Ovary (tissue), 9 donors: ENCODE data around the gene FBXW5. TPM values are rescaled to one million over a fixed set of nuclear protein-coding genes. Genes with fewer than 3 reads are reported as not detected.

Source experiments
- DNase-seq, 5 donors: peaks; one replicate each; pipeline ENCODE4 v3.0.0-alpha.2; 2019 to 2020
- H3K27ac ChIP-seq, 2 donors: fragments of 200-600 bp; one replicate each; pipeline versions ENCODE4 v1.5.1 to v1.8.0; 2019 to 2022
- H3K27me3 ChIP-seq: fragments of 200-600 bp; one replicate; pipeline ENCODE4 v1.8.0; 2022
- H3K36me3 ChIP-seq: fragments of 200-600 bp; sonication (generic); one replicate; pipeline ENCODE4 v1.5.1; 2019
- H3K4me1 ChIP-seq: one replicate; pipeline ENCODE4 v1.8.1; 2013; ENCODE audit warnings: mild to moderate bottlenecking, moderate library complexity; ENCODE audit not compliant: insufficient read depth
- H3K4me3 ChIP-seq: fragments of 200-600 bp; sonication (generic); one replicate; pipeline ENCODE4 v1.5.1; 2017
- H3K9me3 ChIP-seq, 2 donors: fragments of 200-600 bp in 1 of 2; sonication (generic) in 1 of 2; one replicate each; pipeline versions ENCODE4 v1.5.1 to v1.8.1; 2013 to 2019; ENCODE audit warnings: mild to moderate bottlenecking in 1 of 2, moderate library complexity in 1 of 2
- EP300 ChIP-seq: sonication (generic); formaldehyde crosslinking; IDR thresholded peaks from one replicate; pipeline ENCODE4 v1.6.1; 2017; ENCODE audit warnings: antibody characterized with exemption
- POLR2A ChIP-seq: fragments of 450-650 bp; IDR thresholded peaks from one replicate; pipeline ENCODE4 v1.6.1; 2017; ENCODE audit warnings: antibody characterized with exemption, mild to moderate bottlenecking, moderate library complexity
- WGBS, 3 donors: extraction: QIAGEN DNeasy Blood & Tissue Kit in 1 of 3; methylation state at CpG; one replicate each; pipeline versions ENCODE4 v1.1.5 to v1.1.7; 2013 to 2017; 5-methylcytosine and 5-hydroxymethylcytosine counted together
- intact Hi-C, 4 donors: fragments of 100-400 bp; cut with DNase I; formaldehyde crosslinking; loops; one replicate each; pipeline versions ENCODE4 v1.11.0 to v1.15.1; 2022 to 2023
- polyA plus RNA-seq, 2 donors: library from polyadenylated mRNA; stranded (reverse); fragments of 200-250 nt in 1 of 2; fragments of 350-450 nt in 1 of 2; fragmentation: Illumina TruSeq in 1 of 2; extraction: RNeasy Lipid Tissue Mini Kit (QIAGEN cat#74804) in 1 of 2; gene quantifications; one replicate each; pipeline ENCODE4 v1.2.3, GENCODE V29; 2013 to 2014
- total RNA-seq, 7 donors: library from RNA; depleted of rRNA in 2 of 7; stranded (reverse); fragments of >200 nt in 2 of 7; fragmentation: NEBNext Ultra II Directional in 3 of 7; extraction: Animal tissue kit (Norgen Biotek cat#: 25700) in 3 of 7; gene quantifications; one replicate each; pipeline versions ENCODE4 v1.1.0 to v1.2.4, GENCODE V29; 2016 to 2023
- TF ChIP-seq, protein P1 (sequence below), 3 donors: fragments of 450-650 bp in 2 of 3; fragments of 200-600 bp in 1 of 3; IDR thresholded peaks; one replicate each; pipeline versions ENCODE4 v1.5.1 to v1.8.0; 2016 to 2022; ENCODE audit warnings: antibody characterized with exemption in 3 of 3, mild to moderate bottlenecking in 1 of 3
- donor health status: DM: no; HTN: no; CAD: no; lungs with moderate emphysema.
- donor health status: DM: no; HTN: no; CAD: no.
- donor health status: Bipolar disorder and iron deficiency.
- donor health status: DM: yes; HTN: yes; CAD: no.
- donor health status: DM: no; HTN: no; CAD: no.
- donor health status: DM: yes; HTN: yes; CAD: no.

FBXW5 gene
- total and polyA plus RNA-seq, 9 donors: 2.2 to 75.5 (median 60.5) TPM

DNA sequence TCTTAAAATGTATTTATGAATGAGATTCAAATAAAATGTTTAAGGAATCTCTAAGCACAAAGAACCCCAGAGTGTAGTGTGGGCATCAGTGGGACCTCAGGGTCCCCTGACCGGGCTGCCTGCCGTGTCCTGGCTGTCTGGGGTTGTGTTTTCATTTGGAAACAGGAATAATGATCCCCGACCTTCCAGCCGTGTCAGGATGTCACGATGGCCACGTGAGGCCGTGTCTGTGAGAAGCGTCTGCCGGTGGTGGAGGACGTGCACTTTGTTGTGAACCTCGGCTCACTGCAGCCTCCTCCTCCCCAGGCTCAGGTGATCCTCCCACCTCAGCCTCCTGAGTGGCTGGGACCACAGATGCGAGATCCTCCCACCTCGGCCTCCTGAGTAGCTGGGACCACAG, 53.9 kb downstream of the FBXW5 start:
- 80 to 81% (median 80%) methylated on average over 13 of the region's 13 CpGs for WGBS, 3 donors
- no peak for DNase-seq
- Histone ChIP-seq H3K4me1 (peaks cover 5% of the 10 kb centered on the region), H3K9me3 (no peaks in the 10 kb centered on the region), H3K27me3 (no peaks in the 10 kb centered on the region), H3K4me3 (no peak overlapping the region), H3K36me3 (no peaks in the 10 kb centered on the region), H3K27ac (no peak overlapping the region)
- TF ChIP-seq, protein P1, sequence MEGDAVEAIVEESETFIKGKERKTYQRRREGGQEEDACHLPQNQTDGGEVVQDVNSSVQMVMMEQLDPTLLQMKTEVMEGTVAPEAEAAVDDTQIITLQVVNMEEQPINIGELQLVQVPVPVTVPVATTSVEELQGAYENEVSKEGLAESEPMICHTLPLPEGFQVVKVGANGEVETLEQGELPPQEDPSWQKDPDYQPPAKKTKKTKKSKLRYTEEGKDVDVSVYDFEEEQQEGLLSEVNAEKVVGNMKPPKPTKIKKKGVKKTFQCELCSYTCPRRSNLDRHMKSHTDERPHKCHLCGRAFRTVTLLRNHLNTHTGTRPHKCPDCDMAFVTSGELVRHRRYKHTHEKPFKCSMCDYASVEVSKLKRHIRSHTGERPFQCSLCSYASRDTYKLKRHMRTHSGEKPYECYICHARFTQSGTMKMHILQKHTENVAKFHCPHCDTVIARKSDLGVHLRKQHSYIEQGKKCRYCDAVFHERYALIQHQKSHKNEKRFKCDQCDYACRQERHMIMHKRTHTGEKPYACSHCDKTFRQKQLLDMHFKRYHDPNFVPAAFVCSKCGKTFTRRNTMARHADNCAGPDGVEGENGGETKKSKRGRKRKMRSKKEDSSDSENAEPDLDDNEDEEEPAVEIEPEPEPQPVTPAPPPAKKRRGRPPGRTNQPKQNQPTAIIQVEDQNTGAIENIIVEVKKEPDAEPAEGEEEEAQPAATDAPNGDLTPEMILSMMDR (IDR thresholded peaks at IDR 0.05): no peak
- no peak for TF ChIP-seq EP300
- no peak for TF ChIP-seq POLR2A
- intact Hi-C loops: no loop called here

Other genes starting within 250 kb of the FBXW5 start
Only the 30 nearest of the 32 such genes appear.
- gene DIPK1B, start 232.2 kb downstream of the FBXW5 start, total RNA-seq: 10 to 100 TPM in 5 of 7 donors, 1 to 10 TPM in 2; 5.2 to 23.4 (median 13.1) TPM
- 10 to 100 TPM in 1 of 2 donors, 1 to 10 TPM in 1; 2.9 to 15.0 TPM for gene DIPK1B, start 232.2 kb downstream of the FBXW5 start, polyA plus RNA-seq
- gene LCN10, start 201.8 kb downstream of the FBXW5 start, total RNA-seq: 10 to 100 TPM in 2 of 7 donors, 1 to 10 TPM in 5; 1.4 to 45.4 (median 4.5) TPM
- gene LCN10, start 201.8 kb downstream of the FBXW5 start, polyA plus RNA-seq: 10 to 100 TPM in 1 of 2 donors, 1 to 10 TPM in 1; 2.4 to 15.2 TPM
- gene LCN6, start 196.2 kb downstream of the FBXW5 start, total RNA-seq: 10 to 100 TPM in 3 of 7 donors, 1 to 10 TPM in 4; 1.8 to 59.3 (median 8.3) TPM
- 10 to 100 TPM in 1 of 2 donors, 1 to 10 TPM in 1; 1.6 to 33.4 TPM for gene LCN6, start 196.2 kb downstream of the FBXW5 start, polyA plus RNA-seq
- gene LCN8, start 186.5 kb downstream of the FBXW5 start, total RNA-seq: 1 to 10 TPM in 1 of 7 donors, under 1 TPM in 1, not detected in 5; 0.23 to 3.0 TPM
- under 1 TPM in 1 of 2 donors, not detected in 1; 0.36 TPM for gene LCN8, start 186.5 kb downstream of the FBXW5 start, polyA plus RNA-seq
- gene LCN15, start 180.2 kb downstream of the FBXW5 start, total RNA-seq: not detected
- not detected for gene LCN15, start 180.2 kb downstream of the FBXW5 start, polyA plus RNA-seq
- gene TMEM141, start 153.4 kb downstream of the FBXW5 start, total RNA-seq: 100 to 1,000 TPM in 1 of 7 donors, 10 to 100 TPM in 6; 43.1 to 115 (median 64.8) TPM
- 10 to 100 TPM; 23.4 to 64.9 TPM for gene TMEM141, start 153.4 kb downstream of the FBXW5 start, polyA plus RNA-seq
- gene CCDC183, start 148.4 kb downstream of the FBXW5 start, total RNA-seq: 10 to 100 TPM in 1 of 7 donors, 1 to 10 TPM in 6; 1.2 to 11.8 (median 6.6) TPM
- gene CCDC183, start 148.4 kb downstream of the FBXW5 start, polyA plus RNA-seq: 1 to 10 TPM in 1 of 2 donors, under 1 TPM in 1; 0.47 to 3.1 TPM
- gene RABL6, start 136.8 kb downstream of the FBXW5 start, total RNA-seq: 10 to 100 TPM; 25.2 to 65.4 (median 56.2) TPM
- gene RABL6, start 136.8 kb downstream of the FBXW5 start, polyA plus RNA-seq: 10 to 100 TPM; 22.6 to 37.5 TPM
- gene AJM1, start 102.3 kb downstream of the FBXW5 start, total RNA-seq: 1 to 10 TPM in 5 of 7 donors, under 1 TPM in 2; 0.48 to 2.4 (median 1.4) TPM
- under 1 TPM in 1 of 2 donors, not detected in 1; 0.93 TPM for gene AJM1, start 102.3 kb downstream of the FBXW5 start, polyA plus RNA-seq
- gene PHPT1, start 95.3 kb downstream of the FBXW5 start, total RNA-seq: 100 to 1,000 TPM in 2 of 7 donors, 10 to 100 TPM in 5; 39.2 to 132 (median 86.9) TPM
- gene PHPT1, start 95.3 kb downstream of the FBXW5 start, polyA plus RNA-seq: 10 to 100 TPM; 18.1 to 57.6 TPM
- 10 to 100 TPM in 1 of 7 donors, 1 to 10 TPM in 6; 2.1 to 31.4 (median 2.5) TPM for gene MAMDC4, start 92.4 kb downstream of the FBXW5 start, total RNA-seq
- 1 to 10 TPM in 1 of 2 donors, under 1 TPM in 1; 0.15 to 2.6 TPM for gene MAMDC4, start 92.4 kb downstream of the FBXW5 start, polyA plus RNA-seq
- 100 to 1,000 TPM; 306 to 391 (median 336) TPM for gene EDF1, start 78.4 kb downstream of the FBXW5 start, total RNA-seq
- 100 to 1,000 TPM; 154 to 444 TPM for gene EDF1, start 78.4 kb downstream of the FBXW5 start, polyA plus RNA-seq
- gene TRAF2, start 58.2 kb downstream of the FBXW5 start, total RNA-seq: 10 to 100 TPM in 4 of 7 donors, 1 to 10 TPM in 3; 5.6 to 11.9 (median 10.3) TPM
- gene TRAF2, start 58.2 kb downstream of the FBXW5 start, polyA plus RNA-seq: 1 to 10 TPM in 1 of 2 donors, under 1 TPM in 1; 0.83 to 7.6 TPM
- gene C8G, start 505 bp upstream of the FBXW5 start, total RNA-seq: under 1 TPM in 1 of 7 donors, not detected in 6; 1.00 TPM
- gene C8G, start 505 bp upstream of the FBXW5 start, polyA plus RNA-seq: under 1 TPM in 1 of 2 donors, not detected in 1; 0.38 TPM
- 10 to 100 TPM in 5 of 7 donors, 1 to 10 TPM in 2; 1.3 to 40.9 (median 19.2) TPM for gene LCN12, start 7.5 kb upstream of the FBXW5 start, total RNA-seq
- gene LCN12, start 7.5 kb upstream of the FBXW5 start, polyA plus RNA-seq: 1 to 10 TPM; 1.1 to 6.1 TPM
- gene PTGDS, start 32.8 kb upstream of the FBXW5 start, total RNA-seq: 100 to 1,000 TPM in 2 of 7 donors, 10 to 100 TPM in 4, 1 to 10 TPM in 1; 5.8 to 191 (median 59.8) TPM
- gene PTGDS, start 32.8 kb upstream of the FBXW5 start, polyA plus RNA-seq: 10 to 100 TPM; 13.6 to 43.1 TPM
- 1 to 10 TPM in 2 of 7 donors, under 1 TPM in 4, not detected in 1; 0.25 to 1.6 (median 0.61) TPM for gene LCNL1, start 38.3 kb upstream of the FBXW5 start, total RNA-seq
- gene LCNL1, start 38.3 kb upstream of the FBXW5 start, polyA plus RNA-seq: under 1 TPM; 0.17 to 0.19 TPM
- 10 to 100 TPM; 23.6 to 48.9 (median 37.5) TPM for gene PAXX, start 47.7 kb upstream of the FBXW5 start, total RNA-seq
- gene PAXX, start 47.7 kb upstream of the FBXW5 start, polyA plus RNA-seq: 10 to 100 TPM in 1 of 2 donors, 1 to 10 TPM in 1; 1.1 to 47.8 TPM
- 1 to 10 TPM in 3 of 7 donors, under 1 TPM in 2, not detected in 2; 0.57 to 6.5 (median 1.5) TPM for gene CLIC3, start 51.8 kb upstream of the FBXW5 start, total RNA-seq
- gene CLIC3, start 51.8 kb upstream of the FBXW5 start, polyA plus RNA-seq: 1 to 10 TPM in 1 of 2 donors, not detected in 1; 1.1 TPM
- 10 to 100 TPM in 5 of 7 donors, 1 to 10 TPM in 2; 5.8 to 26.9 (median 13.7) TPM for gene ABCA2, start 83.5 kb upstream of the FBXW5 start, total RNA-seq
- gene ABCA2, start 83.5 kb upstream of the FBXW5 start, polyA plus RNA-seq: 10 to 100 TPM in 1 of 2 donors, 1 to 10 TPM in 1; 2.0 to 10.5 TPM
- gene FUT7, start 87.3 kb upstream of the FBXW5 start, total RNA-seq: under 1 TPM in 1 of 7 donors, not detected in 6; 0.08 TPM
- under 1 TPM in 1 of 2 donors, not detected in 1; 0.07 TPM for gene FUT7, start 87.3 kb upstream of the FBXW5 start, polyA plus RNA-seq
- gene NPDC1, start 101.4 kb upstream of the FBXW5 start, total RNA-seq: 100 to 1,000 TPM in 2 of 7 donors, 10 to 100 TPM in 5; 22.3 to 112 (median 49.9) TPM
- gene NPDC1, start 101.4 kb upstream of the FBXW5 start, polyA plus RNA-seq: 10 to 100 TPM in 1 of 2 donors, 1 to 10 TPM in 1; 2.1 to 67.9 TPM
- gene ENTPD2, start 109.3 kb upstream of the FBXW5 start, total RNA-seq: 1 to 10 TPM in 4 of 7 donors, under 1 TPM in 3; 0.12 to 5.1 (median 1.0) TPM
- gene ENTPD2, start 109.3 kb upstream of the FBXW5 start, polyA plus RNA-seq: under 1 TPM; 0.32 to 0.82 TPM
- under 1 TPM in 5 of 7 donors, not detected in 2; 0.24 to 0.62 (median 0.37) TPM for gene SAPCD2, start 125.8 kb upstream of the FBXW5 start, total RNA-seq
- under 1 TPM; 0.10 to 0.15 TPM for gene SAPCD2, start 125.8 kb upstream of the FBXW5 start, polyA plus RNA-seq
- gene UAP1L1, start 132.8 kb upstream of the FBXW5 start, total RNA-seq: 1 to 10 TPM; 1.3 to 6.3 (median 4.1) TPM
- 1 to 10 TPM; 3.0 to 4.1 TPM for gene UAP1L1, start 132.8 kb upstream of the FBXW5 start, polyA plus RNA-seq
- 10 to 100 TPM; 30.2 to 55.1 (median 38.6) TPM for gene MAN1B1, start 142.2 kb upstream of the FBXW5 start, total RNA-seq
- gene MAN1B1, start 142.2 kb upstream of the FBXW5 start, polyA plus RNA-seq: 100 to 1,000 TPM in 1 of 2 donors, 10 to 100 TPM in 1; 44.0 to 109 TPM
- gene DPP7, start 170.0 kb upstream of the FBXW5 start, total RNA-seq: 100 to 1,000 TPM in 2 of 7 donors, 10 to 100 TPM in 5; 39.8 to 117 (median 95.6) TPM
- gene DPP7, start 170.0 kb upstream of the FBXW5 start, polyA plus RNA-seq: 10 to 100 TPM in 1 of 2 donors, 1 to 10 TPM in 1; 3.0 to 88.7 TPM
- gene GRIN1, start 194.4 kb upstream of the FBXW5 start, total RNA-seq: under 1 TPM in 1 of 7 donors, not detected in 6; 0.15 TPM
- gene GRIN1, start 194.4 kb upstream of the FBXW5 start, polyA plus RNA-seq: not detected
- 1 to 10 TPM in 1 of 7 donors, under 1 TPM in 1, not detected in 5; 0.23 to 3.0 TPM for gene LRRC26, start 225.3 kb upstream of the FBXW5 start, total RNA-seq
- gene LRRC26, start 225.3 kb upstream of the FBXW5 start, polyA plus RNA-seq: not detected
- gene TMEM210, start 227.3 kb upstream of the FBXW5 start, total RNA-seq: not detected
- gene TMEM210, start 227.3 kb upstream of the FBXW5 start, polyA plus RNA-seq: not detected